ENCODE data around the gene PARD3. TPM values are rescaled to one million over a fixed set of nuclear protein-coding genes. Genes with fewer than 3 reads are reported as not detected.
"Not testable (repeated sequence)": the region's sequence is repeated elsewhere in the genome, so short reads cannot be mapped to it uniquely, and the experiment has no call there.

PARD3 gene
- total and polyA plus RNA-seq, 7 experiments from 2014 or later: 0.19 to 1.2 (median 0.43) TPM

GRCh38 chr10:34446049-34446448, 369.0 kb downstream of the PARD3 start:
- ChIA-PET POLR2A (no interaction called here), CTCF (no interaction called here)
- no peaks in the 10 kb centered on the region for H3K4me1 ChIP-seq (ENCODE audit: control insufficient read depth in 2 of 2, insufficient read depth in 2 of 2, low read length in 2 of 2)
- H3K9me3 Mint-ChIP-seq: no peaks in the 10 kb centered on the region
- H3K9me3 ChIP-seq (ENCODE audit: control insufficient read depth in 2 of 3, low read length in 3 of 3): no peaks in the 10 kb centered on the region
- ATAC-seq: no peak
- no peak overlapping the region for H3K27ac Mint-ChIP-seq
- no peak overlapping the region for H3K4me3 ChIP-seq (ENCODE audit: low read length)
- no peaks in the 10 kb centered on the region for H3K27me3 Mint-ChIP-seq
- H3K4me3 Mint-ChIP-seq: no peak overlapping the region
- H3K4me1 Mint-ChIP-seq: no peaks in the 10 kb centered on the region
- no peaks in the 10 kb centered on the region for H3K36me3 Mint-ChIP-seq
- no peak for DNase-seq
- H3K27me3 ChIP-seq (ENCODE audit: control insufficient read depth in 2 of 2, insufficient read depth in 2 of 2, low read length in 2 of 2): no peaks in the 10 kb centered on the region
- H3K36me3 ChIP-seq (ENCODE audit: control insufficient read depth in 2 of 3, insufficient read depth in 3 of 3, low read length in 3 of 3): no peaks in the 10 kb centered on the region
- H3K27ac ChIP-seq (ENCODE audit: low read depth, low read length): no peak overlapping the region
- intact Hi-C loops (cut with micrococcal nuclease): no loop called here

- no peaks in the 10 kb centered on the region for H3K9me3 Mint-ChIP-seq
- H3K4me1 ChIP-seq (ENCODE audit: control insufficient read depth in 2 of 2, insufficient read depth in 2 of 2, low read length in 2 of 2): no peaks in the 10 kb centered on the region
- ChIA-PET CTCF (interaction anchor here (0.6 kb wide), 1 partner anchor 53 kb away, joined by 3 read pairs; no protein-coding TSS in a partner anchor), POLR2A (no interaction called here)
- H3K36me3 ChIP-seq (ENCODE audit: control insufficient read depth in 2 of 3, insufficient read depth in 3 of 3, low read length in 3 of 3): no peaks in the 10 kb centered on the region
- intact Hi-C loops (cut with micrococcal nuclease): no loop called here
- H3K27ac Mint-ChIP-seq: no peak overlapping the region
- no peaks in the 10 kb centered on the region for H3K9me3 ChIP-seq (ENCODE audit: control insufficient read depth in 2 of 3, low read length in 3 of 3)
- no peak overlapping the region for H3K4me3 Mint-ChIP-seq
- no peaks in the 10 kb centered on the region for H3K27me3 ChIP-seq (ENCODE audit: control insufficient read depth in 2 of 2, insufficient read depth in 2 of 2, low read length in 2 of 2)
- no peaks in the 10 kb centered on the region for H3K27me3 Mint-ChIP-seq
- no peak overlapping the region for H3K27ac ChIP-seq (ENCODE audit: low read depth, low read length)
- H3K4me1 Mint-ChIP-seq: no peaks in the 10 kb centered on the region
- DNase-seq (no peak), ATAC-seq (no peak)
- H3K4me3 ChIP-seq (ENCODE audit: low read length): no peak overlapping the region
- H3K36me3 Mint-ChIP-seq: no peaks in the 10 kb centered on the region
These were observed 370.6 kb downstream of the PARD3 start for GRCh38 chr10:34444223-34445183.

GRCh38 chr10:34439386-34439785, 375.7 kb downstream of the PARD3 start:
- H3K27me3 Mint-ChIP-seq; H3K4me1 ChIP-seq (ENCODE audit: control insufficient read depth in 2 of 2, insufficient read depth in 2 of 2, low read length in 2 of 2); CTCF ChIA-PET; H3K27me3 ChIP-seq (ENCODE audit: control insufficient read depth in 2 of 2, insufficient read depth in 2 of 2, low read length in 2 of 2); POLR2A ChIA-PET; H3K9me3 ChIP-seq (ENCODE audit: control insufficient read depth in 2 of 3, low read length in 3 of 3); H3K4me3 ChIP-seq (ENCODE audit: low read length); H3K36me3 ChIP-seq (ENCODE audit: control insufficient read depth in 2 of 3, insufficient read depth in 3 of 3, low read length in 3 of 3); H3K27ac ChIP-seq (ENCODE audit: low read depth, low read length); ATAC-seq; intact Hi-C loops (cut with micrococcal nuclease); H3K27ac Mint-ChIP-seq; DNase-seq; H3K4me1 Mint-ChIP-seq; H3K9me3 Mint-ChIP-seq; H3K36me3 Mint-ChIP-seq; H3K4me3 Mint-ChIP-seq: not testable (repeated sequence)

- Mint-ChIP-seq H3K4me3 (peak overlapping the region in 1 of 10 donors; percentile 17), H3K36me3 (no peaks in the 10 kb centered on the region), H3K27ac (no peak overlapping the region), H3K4me1 (peaks cover 0 to 2% (median 0%) of the 10 kb centered on the region in 7 donors), H3K9me3 (peaks cover 0 to 5% (median 0%) of the 10 kb centered on the region in 11 donors), H3K27me3 (peaks cover 0 to 5% (median 0%) of the 10 kb centered on the region in 5 donors)
- ChIA-PET CTCF (no interaction called here), POLR2A (no interaction called here)
- Histone ChIP-seq H3K27me3 (ENCODE audit: control insufficient read depth in 2 of 2, insufficient read depth in 2 of 2, low read length in 2 of 2) (no peaks in the 10 kb centered on the region), H3K4me1 (ENCODE audit: control insufficient read depth in 2 of 2, insufficient read depth in 2 of 2, low read length in 2 of 2) (no peaks in the 10 kb centered on the region), H3K27ac (ENCODE audit: low read depth, low read length) (no peak overlapping the region), H3K4me3 (ENCODE audit: low read length) (no peak overlapping the region), H3K9me3 (ENCODE audit: control insufficient read depth in 2 of 3, low read length in 3 of 3) (no peaks in the 10 kb centered on the region), H3K36me3 (ENCODE audit: control insufficient read depth in 2 of 3, insufficient read depth in 3 of 3, low read length in 3 of 3) (no peaks in the 10 kb centered on the region)
- DNase-seq (no peak), ATAC-seq (no peak)
- intact Hi-C loops (cut with micrococcal nuclease): no loop called here
These were observed 376.4 kb downstream of the PARD3 start for GRCh38 chr10:34438741-34439140.

- Histone ChIP-seq H3K27ac (ENCODE audit: low read depth, low read length) (no peak overlapping the region), H3K27me3 (ENCODE audit: control insufficient read depth in 2 of 2, insufficient read depth in 2 of 2, low read length in 2 of 2) (no peaks in the 10 kb centered on the region), H3K4me3 (ENCODE audit: low read length) (no peak overlapping the region), H3K36me3 (ENCODE audit: control insufficient read depth in 2 of 3, insufficient read depth in 3 of 3, low read length in 3 of 3) (no peaks in the 10 kb centered on the region), H3K9me3 (ENCODE audit: control insufficient read depth in 2 of 3, low read length in 3 of 3) (no peaks in the 10 kb centered on the region), H3K4me1 (ENCODE audit: control insufficient read depth in 2 of 2, insufficient read depth in 2 of 2, low read length in 2 of 2) (no peaks in the 10 kb centered on the region)
- Mint-ChIP-seq H3K4me3 (no peak overlapping the region), H3K27me3 (peaks cover 0 to 5% (median 0%) of the 10 kb centered on the region in 5 donors), H3K4me1 (peaks cover 0 to 2% (median 0%) of the 10 kb centered on the region in 7 donors), H3K36me3 (no peaks in the 10 kb centered on the region), H3K9me3 (peaks cover 0 to 5% (median 0%) of the 10 kb centered on the region in 11 donors), H3K27ac (no peak overlapping the region)
- DNase-seq: no peak
- POLR2A ChIA-PET: no interaction called here
- intact Hi-C loops (cut with micrococcal nuclease): no loop called here
- CTCF ChIA-PET: no interaction called here
- ATAC-seq: no peak
These were observed 377.2 kb downstream of the PARD3 start for GRCh38 chr10:34437906-34438305.

GRCh38 chr10:34434119-34434594, 380.9 kb downstream of the PARD3 start:
- H3K9me3 Mint-ChIP-seq: peaks cover 0 to 5% (median 0%) of the 10 kb centered on the region in 11 donors
- no peak overlapping the region for H3K27ac ChIP-seq (ENCODE audit: low read depth, low read length)
- intact Hi-C loops (cut with micrococcal nuclease): no loop called here
- H3K4me1 ChIP-seq (ENCODE audit: control insufficient read depth in 2 of 2, insufficient read depth in 2 of 2, low read length in 2 of 2): no peaks in the 10 kb centered on the region
- H3K27ac Mint-ChIP-seq: no peak overlapping the region
- H3K36me3 ChIP-seq (ENCODE audit: control insufficient read depth in 2 of 3, insufficient read depth in 3 of 3, low read length in 3 of 3): no peaks in the 10 kb centered on the region
- no peaks in the 10 kb centered on the region for H3K9me3 ChIP-seq (ENCODE audit: control insufficient read depth in 2 of 3, low read length in 3 of 3)
- CTCF ChIA-PET: no interaction called here
- no peaks in the 10 kb centered on the region for H3K27me3 ChIP-seq (ENCODE audit: control insufficient read depth in 2 of 2, insufficient read depth in 2 of 2, low read length in 2 of 2)
- POLR2A ChIA-PET: no interaction called here
- DNase-seq (no peak), ATAC-seq (no peak)
- no peaks in the 10 kb centered on the region for H3K36me3 Mint-ChIP-seq
- no peak overlapping the region for H3K4me3 Mint-ChIP-seq
- peaks cover 0 to 4% (median 0%) of the 10 kb centered on the region in 7 donors for H3K4me1 Mint-ChIP-seq
- H3K4me3 ChIP-seq (ENCODE audit: low read length): no peak overlapping the region
- peaks cover 0 to 8% (median 4%) of the 10 kb centered on the region in 5 donors for H3K27me3 Mint-ChIP-seq

All from naive thymus-derived CD4-positive, alpha-beta T cell (primary cell).